Measurements from ENCODE around the gene AZGP1.
"Not testable (repeated sequence)": the region's sequence is repeated elsewhere in the genome, so short reads cannot be mapped to it uniquely, and the experiment has no call there.

AZGP1 gene

GRCh38 chr7:99996755-99997544 lies 21.1 kb upstream of the AZGP1 start:
- DNase-seq: no peak

GRCh38 chr7:99994819-99995218 lies 19.0 kb upstream of the AZGP1 start:
- DNase-seq: no peak

- DNase-seq: no peak
Measured at GRCh38 chr7:99992330-99993038, 16.7 kb upstream of the AZGP1 start.

GRCh38 chr7:99991543-99991942 lies 15.7 kb upstream of the AZGP1 start:
- not testable (repeated sequence) for DNase-seq

- DNase-seq: no peak
Measured at GRCh38 chr7:99990460-99990852, 14.6 kb upstream of the AZGP1 start.

- no peak for DNase-seq
Measured at GRCh38 chr7:99987846-99988245, 12.0 kb upstream of the AZGP1 start.

- not testable (repeated sequence) for DNase-seq
Measured at GRCh38 chr7:99987306-99987705, 11.5 kb upstream of the AZGP1 start.

GRCh38 chr7:99984593-99984992 lies 8.8 kb upstream of the AZGP1 start:
- no peak for DNase-seq

GRCh38 chr7:99981066-99981465 lies 5.2 kb upstream of the AZGP1 start:
- not testable (repeated sequence) for DNase-seq

- not testable (repeated sequence) for DNase-seq
Measured at GRCh38 chr7:99980448-99980872, 4.6 kb upstream of the AZGP1 start.

- not testable (repeated sequence) for DNase-seq
Measured at GRCh38 chr7:99979814-99980225, 4.0 kb upstream of the AZGP1 start.

GRCh38 chr7:99976626-99977025 lies 795 bp upstream of the AZGP1 start:
- DNase-seq: no peak

GRCh38 chr7:99974681-99975080 lies 1.1 kb downstream of the AZGP1 start:
- DNase-seq: no peak

GRCh38 chr7:99973817-99974216 lies 2.0 kb downstream of the AZGP1 start:
- DNase-seq: not testable (repeated sequence)

GRCh38 chr7:99971242-99971641 lies 4.6 kb downstream of the AZGP1 start:
- DNase-seq: no peak

GRCh38 chr7:99969813-99970212 lies 6.0 kb downstream of the AZGP1 start:
- DNase-seq: not testable (repeated sequence)

- DNase-seq: no peak
Measured at GRCh38 chr7:99969298-99969697, 6.5 kb downstream of the AZGP1 start.

GRCh38 chr7:99958564-99959227 lies 17.1 kb downstream of the AZGP1 start:
- DNase-seq: no peak

- DNase-seq: no peak
Measured at GRCh38 chr7:99955247-99955646, 20.6 kb downstream of the AZGP1 start.

- not testable (repeated sequence) for DNase-seq
Measured at GRCh38 chr7:99954643-99955042, 21.2 kb downstream of the AZGP1 start.

- DNase-seq: no peak
Measured at GRCh38 chr7:99953649-99954048, 22.2 kb downstream of the AZGP1 start.

- DNase-seq: not testable (repeated sequence)
Measured at GRCh38 chr7:99952649-99953048, 23.2 kb downstream of the AZGP1 start.

- not testable (repeated sequence) for DNase-seq
Measured at GRCh38 chr7:99950819-99951218, 25.0 kb downstream of the AZGP1 start.

Data from cerebellar nuclear complex (tissue), 1 donor.